Transverse colon (tissue), 4 donors: Measurements from ENCODE around the gene CSE1L. TPM values are rescaled to one million over a fixed set of nuclear protein-coding genes. Genes with fewer than 3 reads are reported as not detected.

Source experiments
- DNase-seq: peaks from one replicate; pipeline ENCODE4 v3.0.0-alpha.2; 2019
- H3K27ac ChIP-seq, 4 donors: fragments of 200-600 bp; sonication (generic); 2 replicates each; pipeline ENCODE4 v1.5.1; 2016 to 2018; ENCODE audit warnings: inconsistent platforms in 4 of 4
- H3K27me3 ChIP-seq: fragments of 200-600 bp; sonication (generic); 2 replicates; pipeline ENCODE4 v1.5.1; 2017; ENCODE audit warnings: inconsistent platforms
- H3K36me3 ChIP-seq, 4 donors: fragments of 200-600 bp; sonication (generic); 2 replicates each; pipeline ENCODE4 v1.5.1; 2017 to 2019; ENCODE audit warnings: inconsistent platforms in 4 of 4
- H3K4me1 ChIP-seq, 4 donors: fragments of 200-600 bp; sonication (generic); 2 replicates each; pipeline ENCODE4 v1.5.1; 2017 to 2020; ENCODE audit warnings: inconsistent platforms in 4 of 4
- H3K4me3 ChIP-seq, 4 donors: fragments of 200-600 bp; sonication (generic); 1 replicate in 1 of 4; 2 replicates in 3 of 4; pipeline versions ENCODE4 v1.5.1 to v1.6.1; 2017 to 2019; ENCODE audit warnings: inconsistent platforms in 4 of 4
- H3K9me3 ChIP-seq, 2 donors: fragments of 200-600 bp; sonication (generic); 2 replicates each; pipeline ENCODE4 v1.5.1; 2017 to 2019; ENCODE audit warnings: inconsistent platforms in 2 of 2
- EP300 ChIP-seq: sonication (generic); formaldehyde crosslinking; IDR thresholded peaks from one replicate; pipeline ENCODE4 v1.6.1; 2017; ENCODE audit warnings: antibody characterized with exemption, low read depth
- POLR2A ChIP-seq: fragments of 450-650 bp; IDR thresholded peaks from one replicate; pipeline ENCODE4 v1.6.1; 2016; ENCODE audit warnings: antibody characterized with exemption, mild to moderate bottlenecking, moderate library complexity
- POLR2AphosphoS5 ChIP-seq, 3 donors: sonication (generic); formaldehyde crosslinking; IDR thresholded peaks; one replicate each; pipeline ENCODE4 v1.6.1; 2016; ENCODE audit warnings: antibody characterized with exemption in 3 of 3
- WGBS, 2 donors: methylation state at CpG; one replicate each; pipeline ENCODE4 v1.1.5; 2018; ENCODE audit warnings: low coverage in 1 of 2; 5-methylcytosine and 5-hydroxymethylcytosine counted together
- in situ Hi-C, 4 donors: fragments of 200-750 bp; cut with MboI; loops; one replicate each; pipeline versions ENCODE4 v1.15.0 to v1.15.1; 2017; ENCODE audit warnings: low sequenced_read_pairs in 3 of 4, low pct_ligation_motif_present in 1 of 4, low pct_unique_long_range_greater_than_20kb in 1 of 4
- intact Hi-C: fragments of 100-400 bp; cut with DNase I; formaldehyde crosslinking; loops from one replicate; pipeline ENCODE4 v1.15.1; 2023; ENCODE audit warnings: low total_unique reads
- total RNA-seq, 4 donors: library from RNA; depleted of rRNA; stranded (reverse); fragments of >200 nt; gene quantifications; one replicate each; pipeline ENCODE4 v1.1.0, GENCODE V29; 2016
- TF ChIP-seq, protein P1 (sequence below), 5 experiments: fragments of 200-600 bp in 3 of 5; fragments of 450-650 bp in 2 of 5; sonication (generic) in 3 of 5; IDR thresholded peaks; 1 replicate in 2 of 5; 2 replicates in 3 of 5; pipeline ENCODE4 v1.5.1; 2016 to 2017; ENCODE audit warnings: antibody characterized with exemption in 5 of 5, inconsistent platforms in 3 of 5, mild to moderate bottlenecking in 2 of 5, moderate library complexity in 1 of 5

CSE1L gene
- total RNA-seq, 4 donors from 2014 or later: 11.5 to 27.0 (median 15.5) TPM

GRCh38 chr20:49106328-49106727, 60.2 kb downstream of the CSE1L start:
- H3K36me3 ChIP-seq: peaks cover 0 to 21% (median 5%) of the 10 kb centered on the region in 4 donors
- no peaks in the 10 kb centered on the region for H3K9me3 ChIP-seq
- no peaks in the 10 kb centered on the region for H3K27me3 ChIP-seq
- 99 to 100% methylated on average over 2 to 6 of the region's 6 CpGs for WGBS, 2 donors
- H3K27ac ChIP-seq: no peak overlapping the region
- intact Hi-C loops: no loop called here
- TF ChIP-seq, protein P1, sequence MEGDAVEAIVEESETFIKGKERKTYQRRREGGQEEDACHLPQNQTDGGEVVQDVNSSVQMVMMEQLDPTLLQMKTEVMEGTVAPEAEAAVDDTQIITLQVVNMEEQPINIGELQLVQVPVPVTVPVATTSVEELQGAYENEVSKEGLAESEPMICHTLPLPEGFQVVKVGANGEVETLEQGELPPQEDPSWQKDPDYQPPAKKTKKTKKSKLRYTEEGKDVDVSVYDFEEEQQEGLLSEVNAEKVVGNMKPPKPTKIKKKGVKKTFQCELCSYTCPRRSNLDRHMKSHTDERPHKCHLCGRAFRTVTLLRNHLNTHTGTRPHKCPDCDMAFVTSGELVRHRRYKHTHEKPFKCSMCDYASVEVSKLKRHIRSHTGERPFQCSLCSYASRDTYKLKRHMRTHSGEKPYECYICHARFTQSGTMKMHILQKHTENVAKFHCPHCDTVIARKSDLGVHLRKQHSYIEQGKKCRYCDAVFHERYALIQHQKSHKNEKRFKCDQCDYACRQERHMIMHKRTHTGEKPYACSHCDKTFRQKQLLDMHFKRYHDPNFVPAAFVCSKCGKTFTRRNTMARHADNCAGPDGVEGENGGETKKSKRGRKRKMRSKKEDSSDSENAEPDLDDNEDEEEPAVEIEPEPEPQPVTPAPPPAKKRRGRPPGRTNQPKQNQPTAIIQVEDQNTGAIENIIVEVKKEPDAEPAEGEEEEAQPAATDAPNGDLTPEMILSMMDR (IDR thresholded peaks at IDR 0.05): no peak
- TF ChIP-seq POLR2AphosphoS5 (IDR thresholded peaks at IDR 0.05) (no peak), EP300 (no peak), POLR2A (no peak)
- H3K4me3 ChIP-seq: no peak overlapping the region
- in situ Hi-C loops: no loop called here
- H3K4me1 ChIP-seq: no peaks in the 10 kb centered on the region
- no peak for DNase-seq

- no peak for DNase-seq
- TF ChIP-seq EP300 (no peak), POLR2A (no peak), POLR2AphosphoS5 (IDR thresholded peaks at IDR 0.05) (no peak)
- TF ChIP-seq, protein P1 (IDR thresholded peaks at IDR 0.05): no peak
- intact Hi-C loops: no loop called here
Observed at GRCh38 chr20:49110767-49111694, 64.9 kb downstream of the CSE1L start.

DNA sequence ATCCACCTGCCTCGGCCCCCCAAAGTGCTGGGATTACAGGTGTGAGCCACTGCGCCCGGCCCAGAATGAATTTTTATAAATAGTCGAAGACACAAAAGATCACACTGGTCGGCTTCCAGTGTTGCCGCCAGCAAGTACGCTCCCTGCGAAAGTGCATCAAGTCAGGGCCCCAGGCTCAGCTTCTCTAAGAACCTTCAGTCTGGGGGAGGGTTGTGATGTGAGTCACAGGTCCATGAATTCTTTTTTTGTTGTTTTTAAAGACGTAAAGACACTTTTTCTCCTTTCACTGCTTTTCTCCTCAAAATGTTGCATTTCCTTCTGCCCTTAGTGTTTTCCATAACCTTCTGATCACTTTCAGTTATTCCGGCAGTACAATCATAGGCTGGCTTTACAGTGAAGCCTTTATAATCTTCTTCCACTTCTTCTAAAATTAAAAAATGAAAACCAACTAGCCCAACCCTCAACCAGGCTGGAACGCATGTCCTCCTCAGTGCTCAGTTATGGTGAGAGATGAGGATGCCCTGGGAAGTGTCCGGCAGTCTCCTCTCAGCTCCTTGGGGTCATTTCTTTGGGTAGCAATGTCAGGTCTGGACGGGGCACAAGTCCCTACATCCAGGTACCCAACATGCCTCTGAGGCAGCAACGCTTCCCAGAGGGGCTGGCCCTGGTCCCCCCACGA, 66.6 kb downstream of the CSE1L start:
- Histone ChIP-seq H3K4me3 (no peak overlapping the region), H3K27ac (no peak overlapping the region), H3K4me1 (no peaks in the 10 kb centered on the region), H3K36me3 (peaks cover 0 to 46% (median 20%) of the 10 kb centered on the region in 4 donors), H3K27me3 (no peaks in the 10 kb centered on the region), H3K9me3 (no peaks in the 10 kb centered on the region)
- intact Hi-C loops (no loop called here), in situ Hi-C loops (no loop called here)
- WGBS, 2 donors: 88 to 95% methylated on average over 6 to 15 of the region's 15 CpGs
- TF ChIP-seq, protein P1 (IDR thresholded peaks at IDR 0.05): no peak
- TF ChIP-seq EP300 (no peak), POLR2AphosphoS5 (IDR thresholded peaks at IDR 0.05) (no peak), POLR2A (no peak)
- DNase-seq: no peak

More at GRCh38 chr20:49110767-49111694, 64.9 kb downstream of the CSE1L start:
- in situ Hi-C loops: no loop called here
- Histone ChIP-seq H3K4me1 (no peaks in the 10 kb centered on the region), H3K4me3 (no peak overlapping the region), H3K27me3 (no peaks in the 10 kb centered on the region), H3K27ac (no peak overlapping the region), H3K9me3 (no peaks in the 10 kb centered on the region), H3K36me3 (peaks cover 0 to 30% (median 12%) of the 10 kb centered on the region in 4 donors)
- WGBS, 2 donors: 97 to 100% methylated on average over 2 to 6 of the region's 6 CpGs

DNA sequence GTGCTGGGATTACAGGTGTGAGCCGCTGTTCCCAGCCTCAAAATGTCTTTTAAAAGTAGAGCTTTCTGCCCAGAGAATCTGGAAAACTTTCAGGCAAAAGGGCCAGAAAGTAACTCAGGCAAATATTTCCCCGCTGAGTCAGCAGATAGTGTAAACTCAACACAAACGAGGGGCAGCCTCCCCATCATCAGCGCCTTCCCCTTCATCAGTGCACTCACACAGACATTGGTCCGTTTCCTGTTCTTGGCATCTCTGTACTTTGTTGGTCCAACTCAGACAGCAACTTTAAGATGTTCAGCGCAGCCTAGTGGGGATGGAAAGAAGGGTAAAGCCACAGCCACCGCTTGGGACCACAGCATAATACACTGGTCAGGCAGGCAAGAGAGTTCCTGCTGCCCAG, 69.5 kb downstream of the CSE1L start:
- H3K27ac ChIP-seq: no peak overlapping the region

More for the DNA sequence above, 69.5 kb downstream of the CSE1L start:
- Histone ChIP-seq H3K9me3 (no peaks in the 10 kb centered on the region), H3K27me3 (no peaks in the 10 kb centered on the region), H3K4me1 (no peaks in the 10 kb centered on the region), H3K36me3 (peaks cover 0 to 66% (median 31%) of the 10 kb centered on the region in 4 donors), H3K4me3 (no peak overlapping the region)
- intact Hi-C loops: no loop called here
- no peak for TF ChIP-seq EP300
- no peak for TF ChIP-seq POLR2AphosphoS5 (IDR thresholded peaks at IDR 0.05)
- TF ChIP-seq, protein P1 (IDR thresholded peaks at IDR 0.05): no peak
- TF ChIP-seq POLR2A: no peak
- in situ Hi-C loops: no loop called here
- DNase-seq: no peak
- WGBS, 2 donors: 81% methylated on average over 7 of the region's 7 CpGs; no CpG with 5 or more reads in 1 of the 2 donors
